ENCODE measurements around the gene POLRMT.

DNA sequence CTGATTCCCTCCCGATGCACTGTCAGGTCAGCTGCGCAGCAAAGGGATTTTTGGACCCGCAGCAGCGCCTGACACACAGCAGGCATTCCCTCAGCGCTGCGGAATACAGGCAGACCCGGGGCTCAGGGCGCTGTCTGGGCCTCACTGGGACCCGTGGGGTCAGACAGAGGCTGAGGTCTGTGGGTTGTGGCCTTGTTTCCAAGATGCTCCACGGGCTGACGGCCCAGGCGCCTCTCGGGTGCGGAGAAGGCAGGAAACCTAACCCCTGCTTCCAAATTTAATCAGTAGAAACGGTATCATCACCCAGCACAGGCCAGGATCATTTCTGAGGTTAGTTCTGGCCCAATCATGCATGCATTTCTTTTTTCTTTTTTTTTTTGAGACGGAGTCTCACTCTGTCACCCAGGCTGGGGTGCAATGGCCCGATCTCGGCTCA is 30.4 kb upstream of the POLRMT start:
- TF ChIP-seq CTCF (IDR thresholded peaks at IDR 0.05; ENCODE audit: low read depth, low read length, missing input control) (no peak), SP1 (IDR thresholded peaks at IDR 0.05) (no peak), MAX (IDR thresholded peaks at IDR 0.05) (no peak), YY1 (IDR thresholded peaks at IDR 0.05) (no peak), JUND (IDR thresholded peaks at IDR 0.05) (no peak), RAD21 (IDR thresholded peaks at IDR 0.05) (no peak)

All from liver (tissue), 3 donors.